ENCODE results near the gene ZBTB39.

Gene ZBTB39

GRCh38 chr12:57044889-57045288, 38.5 kb upstream of the ZBTB39 start:
- no peak overlapping the region for H3K4me3 ChIP-seq (replicated peaks; ENCODE audit: insufficient read depth, low read length)
- no peaks in the 10 kb centered on the region for H3K27me3 ChIP-seq (ENCODE audit: insufficient read depth, poor library complexity, severe bottlenecking)
- no peak overlapping the region for H3K27ac ChIP-seq (replicated peaks)
- DNase-seq (ENCODE audit: low read depth in 1 of 2, low spot score in 1 of 2) = no peak
- no peak for TF ChIP-seq REST (IDR thresholded peaks at IDR 0.05; ENCODE audit: insufficient replicate concordance, low read depth)
- no peak for TF ChIP-seq GABPA (IDR thresholded peaks at IDR 0.05; ENCODE audit: low read depth)
- no peak for TF ChIP-seq SPI1 (IDR thresholded peaks at IDR 0.05; ENCODE audit: borderline replicate concordance, low read depth)
- no peak for TF ChIP-seq CTCF (IDR thresholded peaks at IDR 0.05; ENCODE audit: insufficient read depth, low read length)
- no peak for TF ChIP-seq POLR2AphosphoS5 (IDR thresholded peaks at IDR 0.05; ENCODE audit: low read depth)

GRCh38 chr12:57044468-57044867, 38.1 kb upstream of the ZBTB39 start:
- no peak for TF ChIP-seq GABPA (IDR thresholded peaks at IDR 0.05; ENCODE audit: low read depth)
- no peak for TF ChIP-seq REST (IDR thresholded peaks at IDR 0.05; ENCODE audit: insufficient replicate concordance, low read depth)
- no peak for TF ChIP-seq POLR2AphosphoS5 (IDR thresholded peaks at IDR 0.05; ENCODE audit: low read depth)
- no peak for TF ChIP-seq SPI1 (IDR thresholded peaks at IDR 0.05; ENCODE audit: borderline replicate concordance, low read depth)
- TF ChIP-seq CTCF (IDR thresholded peaks at IDR 0.05; ENCODE audit: insufficient read depth, low read length) = no peak
- Histone ChIP-seq H3K27ac (replicated peaks) (no peak overlapping the region), H3K27me3 (ENCODE audit: insufficient read depth, poor library complexity, severe bottlenecking) (no peaks in the 10 kb centered on the region), H3K4me3 (replicated peaks; ENCODE audit: insufficient read depth, low read length) (no peak overlapping the region)
- no peak for DNase-seq (ENCODE audit: low read depth in 1 of 2, low spot score in 1 of 2)

- TF ChIP-seq REST (IDR thresholded peaks at IDR 0.05; ENCODE audit: insufficient replicate concordance, low read depth) (no peak), CTCF (IDR thresholded peaks at IDR 0.05; ENCODE audit: insufficient read depth, low read length) (no peak), SPI1 (IDR thresholded peaks at IDR 0.05; ENCODE audit: borderline replicate concordance, low read depth) (no peak), GABPA (IDR thresholded peaks at IDR 0.05; ENCODE audit: low read depth) (no peak), POLR2AphosphoS5 (IDR thresholded peaks at IDR 0.05; ENCODE audit: low read depth) (no peak)
- no peak overlapping the region for H3K27ac ChIP-seq (replicated peaks)
- H3K27me3 ChIP-seq (ENCODE audit: insufficient read depth, poor library complexity, severe bottlenecking) = no peaks in the 10 kb centered on the region
- no peak for DNase-seq (ENCODE audit: low read depth in 1 of 2, low spot score in 1 of 2)
- no peak overlapping the region for H3K4me3 ChIP-seq (replicated peaks; ENCODE audit: insufficient read depth, low read length)
Measured at GRCh38 chr12:57042695-57043094, 36.3 kb upstream of the ZBTB39 start.
